Measurements from ENCODE around the gene ZNF280C.
"Not testable (repeated sequence)": the region's sequence is repeated elsewhere in the genome, so short reads cannot be mapped to it uniquely, and the experiment has no call there.

Gene ZNF280C

DNA sequence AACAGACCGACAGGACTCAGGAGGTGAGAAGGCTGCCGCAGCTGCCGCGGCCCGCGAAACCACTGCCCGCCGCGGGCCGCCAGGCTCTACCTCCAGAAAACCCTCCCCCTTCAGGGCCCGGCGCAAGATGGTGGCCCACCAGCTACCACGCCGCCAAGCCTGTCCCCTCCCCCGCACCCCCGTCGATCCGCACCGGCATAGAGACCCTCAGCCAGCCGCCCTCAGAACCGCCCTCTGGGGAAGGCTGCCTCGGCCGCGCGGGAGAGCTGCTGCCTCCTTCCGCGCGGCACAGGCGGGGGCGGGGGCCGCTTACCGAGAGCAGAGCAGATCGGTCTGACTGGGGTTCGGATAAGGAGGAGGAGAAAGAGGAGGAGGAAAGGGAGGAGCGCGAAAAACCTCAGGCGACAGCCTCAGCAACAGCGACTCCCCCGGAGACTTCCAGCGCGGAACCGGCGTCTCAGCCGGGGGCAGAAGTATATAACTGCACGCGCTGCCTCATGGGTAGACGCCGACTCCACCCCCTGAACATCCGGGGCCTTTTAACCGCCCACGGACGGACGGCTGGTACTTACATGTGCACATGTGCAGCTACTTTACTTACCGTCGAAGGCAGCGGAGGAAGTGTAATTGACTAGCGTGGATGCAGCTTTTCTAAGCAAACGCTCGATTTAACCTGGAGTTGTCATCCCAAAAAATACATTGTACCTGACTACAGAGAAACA is at the start of gene ZNF280C:
Gene ZNF280C (minus strand): TSS at position 451 of the 722 bp plus-strand sequence. CDS start 8,450 bp downstream, outside the sequence.
- DNase-seq = peak; percentile 76 to 87

DNA sequence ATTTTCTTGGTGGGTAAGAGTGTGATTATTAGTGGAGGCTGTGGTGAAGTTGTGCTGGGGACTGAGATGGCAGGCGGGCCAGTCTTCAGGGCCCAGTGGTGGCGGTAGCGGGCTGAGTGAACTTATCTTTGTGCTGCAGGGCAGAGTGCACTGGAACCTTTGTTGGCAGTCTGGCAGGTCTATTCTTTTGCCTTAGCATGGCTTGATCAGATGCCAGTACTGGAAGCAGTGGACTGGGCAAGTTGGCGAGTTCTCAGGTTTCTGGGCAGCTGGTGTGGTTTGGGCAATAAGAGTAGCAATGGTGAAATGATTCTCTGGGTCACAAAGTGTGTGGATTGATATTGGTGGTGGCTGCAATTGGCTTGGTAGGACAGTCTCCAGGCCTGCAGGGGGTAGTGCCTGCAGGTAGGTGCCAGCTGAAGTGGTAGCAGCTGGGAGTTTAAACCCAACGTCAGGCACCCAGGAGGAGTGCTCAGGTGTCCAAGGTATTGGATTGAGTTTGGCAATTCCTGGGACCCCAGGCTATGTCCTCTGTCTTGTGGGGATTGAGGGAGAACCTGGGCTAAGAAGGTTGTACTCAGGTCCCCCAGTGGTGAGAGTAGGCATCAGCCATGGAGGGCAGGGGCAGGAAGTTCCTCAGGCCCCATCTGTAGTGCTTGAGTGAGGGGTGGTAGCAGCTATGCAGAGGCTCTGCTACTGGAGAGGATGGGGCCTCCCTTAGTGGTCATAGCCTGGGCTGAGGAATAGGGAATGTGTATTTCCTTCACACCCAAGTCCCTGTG is 36.1 kb upstream of the ZNF280C start:
- no peak for DNase-seq

DNA sequence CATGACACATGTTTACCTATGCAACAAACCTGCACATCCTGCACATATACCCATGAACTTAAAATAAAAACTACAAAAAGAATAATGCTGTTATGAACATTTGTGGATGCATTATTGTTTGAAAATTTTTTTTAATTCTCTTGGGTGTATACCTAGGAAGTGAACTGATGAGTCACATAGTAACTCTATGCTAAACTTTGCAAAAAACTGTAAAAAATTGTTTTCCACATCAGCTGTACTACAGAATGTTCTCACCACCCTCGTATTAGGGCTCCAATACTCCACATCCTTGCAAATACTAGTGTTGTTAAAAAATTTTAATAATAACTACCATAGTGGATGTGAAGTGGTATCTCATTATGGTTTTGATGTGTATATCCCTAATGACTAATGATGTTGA is 33.3 kb upstream of the ZNF280C start:
- DNase-seq = no peak

DNA sequence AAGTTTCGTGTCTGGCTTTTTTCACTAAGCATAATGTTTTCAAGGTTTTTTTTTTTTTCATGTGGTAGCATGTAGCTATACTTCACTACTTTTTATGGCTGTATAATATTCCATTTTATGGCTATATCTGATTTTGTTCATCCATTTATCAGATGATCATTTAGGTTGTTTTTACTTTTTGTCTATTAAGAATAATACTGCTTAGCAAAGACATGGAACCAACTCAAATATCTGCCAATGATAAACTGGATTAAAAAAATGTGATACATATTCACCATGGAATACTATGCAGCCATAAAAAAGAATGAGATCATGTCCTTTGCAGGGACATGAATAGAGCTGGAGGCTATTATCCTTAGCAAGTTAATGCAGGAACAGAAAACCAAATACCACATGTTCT is 32.7 kb upstream of the ZNF280C start:
- no peak for DNase-seq

DNA sequence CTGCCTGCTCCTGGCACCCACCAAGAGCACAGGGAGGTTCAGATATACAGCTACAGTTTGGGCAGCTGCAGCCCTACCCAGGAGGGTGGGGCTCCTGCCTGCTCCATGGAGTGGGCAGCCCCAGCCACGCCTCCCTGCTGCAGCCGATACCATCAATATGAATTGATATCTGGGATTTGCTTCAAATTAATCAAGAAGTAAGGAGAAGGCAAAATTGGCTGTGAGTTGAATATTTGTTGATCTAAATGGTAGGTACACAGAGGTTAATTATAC is 31.2 kb upstream of the ZNF280C start:
- DNase-seq = no peak

GRCh38 chrX:130299279-130300009 is 30.7 kb upstream of the ZNF280C start:
- peak in 1 of 2 experiments; percentile 55 for DNase-seq

- no peak for DNase-seq
Observed at GRCh38 chrX:130296743-130297142, 28.0 kb upstream of the ZNF280C start.

DNA sequence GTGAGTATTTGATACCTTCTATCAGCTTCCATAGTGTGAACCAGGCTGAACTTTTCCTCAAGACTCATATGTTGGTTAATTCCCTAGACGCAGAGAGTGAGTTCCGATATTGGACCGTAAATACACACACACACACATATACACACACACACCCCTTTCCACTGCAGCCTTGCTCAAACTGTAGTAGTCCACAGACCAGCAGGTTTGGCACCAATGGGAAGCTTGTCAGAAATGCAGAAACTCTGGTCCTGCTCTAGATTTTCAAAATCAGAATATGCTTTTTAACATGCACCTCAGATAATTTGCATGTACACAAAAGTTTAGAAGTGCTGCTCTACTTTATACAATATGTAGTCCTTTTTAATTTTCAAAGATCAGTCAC is 27.6 kb upstream of the ZNF280C start:
- DNase-seq = no peak

DNA sequence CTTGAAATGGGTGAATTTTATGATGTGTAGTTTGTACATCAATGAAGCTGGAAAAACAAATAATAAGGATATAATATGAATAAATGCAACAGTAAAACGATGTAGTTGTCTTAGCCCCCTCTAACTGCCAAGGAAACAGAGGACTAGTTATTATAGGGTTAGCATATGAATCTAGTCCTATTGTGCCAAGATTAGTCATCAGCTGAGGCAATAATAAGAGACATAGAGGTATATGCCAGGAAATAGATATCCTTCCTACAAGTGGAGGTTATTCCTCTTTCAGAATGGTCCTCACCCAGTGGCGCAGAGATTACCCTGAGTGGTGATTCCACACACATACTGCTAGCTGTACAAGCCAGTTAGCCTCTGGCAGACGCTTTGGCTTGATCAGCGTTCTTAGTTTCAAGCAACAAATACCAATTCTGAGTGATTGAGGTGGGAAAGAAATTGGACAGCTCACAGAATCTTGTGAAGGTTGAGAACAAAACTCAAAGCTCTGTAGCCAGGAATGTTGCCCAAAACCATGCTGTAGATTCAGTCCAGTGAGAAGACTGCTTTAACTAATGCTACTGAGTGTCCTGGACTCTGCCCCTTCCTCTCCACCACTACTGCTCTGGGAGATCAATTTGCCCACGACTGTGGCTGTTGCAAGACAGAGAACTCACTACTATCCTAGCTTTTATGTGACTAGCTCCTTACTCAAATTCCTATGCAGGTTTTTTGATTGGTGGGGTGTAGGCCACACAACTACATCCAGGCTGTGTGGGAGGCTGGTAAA is 27.0 kb upstream of the ZNF280C start:
- DNase-seq = no peak

DNA sequence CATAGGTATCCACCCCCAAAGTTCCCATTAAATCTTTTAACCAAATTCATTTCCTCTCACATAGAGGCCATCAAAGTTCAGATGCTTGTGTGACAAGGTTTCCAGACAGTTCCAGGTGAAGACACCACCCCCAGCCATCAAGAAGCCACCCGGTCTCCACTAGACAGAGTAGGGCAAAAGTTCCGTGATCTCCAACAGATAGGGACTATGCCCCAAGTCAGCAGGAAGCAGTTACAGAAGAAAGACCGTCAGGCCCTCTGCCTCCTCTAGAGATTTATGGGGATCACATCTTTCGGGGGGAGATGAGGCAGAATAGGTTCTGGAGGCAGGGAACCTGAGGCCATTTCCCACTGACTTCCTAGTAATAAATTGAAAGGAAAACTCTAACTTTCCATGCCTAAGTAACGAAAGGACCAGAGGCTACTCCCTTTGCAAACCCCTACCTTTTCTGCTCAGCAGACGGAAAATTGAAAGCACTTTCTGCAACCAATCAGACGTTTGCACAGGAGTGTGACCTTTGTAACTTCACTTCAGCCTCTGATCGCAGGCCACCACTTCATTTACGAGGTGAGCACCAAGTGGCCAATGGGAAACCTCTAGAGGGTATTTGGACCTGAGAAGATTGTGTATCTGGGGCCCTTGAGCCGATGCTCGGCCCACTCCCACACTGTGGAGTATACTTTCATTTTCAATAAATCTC is 18.5 kb upstream of the ZNF280C start:
- DNase-seq = no peak

GRCh38 chrX:130285710-130286109 is 17.0 kb upstream of the ZNF280C start:
- DNase-seq = no peak

DNA sequence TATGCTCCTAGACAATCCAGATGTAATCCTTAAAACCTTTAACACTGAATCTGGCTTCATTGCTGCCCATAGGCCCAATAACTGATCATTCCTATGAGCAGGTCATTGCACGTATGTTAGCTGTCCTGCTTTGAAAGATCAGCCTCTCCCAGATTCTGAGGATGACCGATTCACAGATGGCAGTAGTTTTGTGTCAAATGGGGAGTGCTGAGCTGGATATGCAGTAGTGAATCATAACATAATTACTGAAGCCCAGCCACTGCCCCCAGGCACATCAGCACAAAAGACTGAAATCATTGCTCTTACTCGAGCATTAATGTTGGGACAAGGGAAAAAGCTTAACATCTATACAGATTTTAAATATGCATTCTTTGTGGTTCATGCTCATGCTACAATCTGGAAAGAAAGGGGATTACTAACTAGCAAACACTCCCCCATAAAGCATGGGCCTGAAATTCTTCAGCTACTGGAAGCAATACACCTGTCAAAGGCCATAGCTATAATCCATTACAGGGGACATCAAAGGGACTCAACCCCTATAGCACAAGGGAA is 16.4 kb upstream of the ZNF280C start:
- no peak for DNase-seq

GRCh38 chrX:130282151-130282550 is 13.5 kb upstream of the ZNF280C start:
- no peak for DNase-seq

- DNase-seq = no peak
Observed at GRCh38 chrX:130280901-130281300, 12.2 kb upstream of the ZNF280C start.

GRCh38 chrX:130272253-130272652 is 3.6 kb upstream of the ZNF280C start:
- DNase-seq = not testable (repeated sequence)

DNA sequence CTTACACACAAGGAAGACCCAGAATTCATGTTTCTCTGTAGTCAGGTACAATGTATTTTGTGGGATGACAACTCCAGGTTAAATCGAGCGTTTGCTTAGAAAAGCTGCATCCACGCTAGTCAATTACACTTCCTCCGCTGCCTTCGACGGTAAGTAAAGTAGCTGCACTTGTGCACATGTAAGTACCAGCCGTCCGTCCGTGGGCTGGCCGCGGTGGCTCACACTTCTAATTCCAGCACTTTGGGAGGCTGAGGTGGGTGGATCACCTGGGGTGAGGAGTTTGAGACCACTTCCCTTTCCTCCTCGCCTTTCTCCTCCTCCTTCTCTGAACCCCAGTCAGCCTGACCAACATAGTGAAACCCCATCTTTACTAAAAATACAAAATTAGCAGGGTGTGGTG is 692 bp upstream of the ZNF280C start:
- not testable (repeated sequence) for DNase-seq

- DNase-seq = no peak
Observed at GRCh38 chrX:130267956-130268448, 697 bp downstream of the ZNF280C start.

- DNase-seq = no peak
Observed at GRCh38 chrX:130264573-130264972, 4.1 kb downstream of the ZNF280C start.

- DNase-seq = no peak
Observed at GRCh38 chrX:130263016-130263415, 5.7 kb downstream of the ZNF280C start.

DNA sequence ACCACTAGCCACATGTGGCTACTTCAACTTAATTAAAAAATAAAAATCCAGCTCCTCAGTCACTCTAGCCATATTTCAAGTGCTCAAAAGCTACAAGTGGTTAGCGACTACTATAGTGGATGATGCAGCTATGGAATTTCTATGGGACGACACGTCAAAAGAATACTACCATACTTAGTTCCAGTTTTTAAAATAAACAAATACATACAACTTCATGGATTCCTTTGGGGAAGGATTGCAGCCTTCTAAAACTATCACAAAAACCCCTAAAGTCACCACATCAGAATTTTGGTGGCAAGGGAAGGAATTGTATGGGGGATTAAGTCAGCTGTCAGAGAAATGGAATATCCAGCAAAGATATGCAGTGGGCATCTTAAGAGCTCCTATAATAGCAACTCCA is 6.5 kb downstream of the ZNF280C start:
- DNase-seq = no peak

DNA sequence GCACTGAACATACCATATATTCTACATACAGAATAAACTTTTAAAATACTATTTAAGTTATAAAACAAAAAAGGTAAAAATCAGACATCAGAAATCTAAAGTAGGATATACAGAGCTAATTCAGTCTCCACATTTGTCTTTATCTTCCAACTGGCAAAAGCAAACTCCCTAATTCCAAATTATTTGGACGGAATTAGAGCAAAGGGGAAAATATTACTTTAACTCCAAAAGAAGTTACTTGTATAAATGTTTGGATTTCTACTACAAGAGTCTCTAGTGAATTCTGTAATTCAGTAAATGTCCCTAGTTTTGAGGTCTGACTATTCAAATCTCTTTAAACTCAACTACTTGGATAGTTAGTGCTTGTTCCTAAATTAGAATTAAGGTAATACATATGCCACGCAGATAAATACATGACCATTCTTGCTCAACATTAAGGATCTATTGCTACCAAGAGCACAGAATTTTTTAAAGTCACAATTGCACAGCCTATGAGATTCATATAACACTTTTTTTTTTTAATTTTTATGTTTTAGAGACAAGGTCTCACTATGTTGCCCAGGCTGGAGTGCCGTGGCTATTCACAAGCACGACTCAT is 7.3 kb downstream of the ZNF280C start:
- DNase-seq = no peak

- no peak for DNase-seq
Observed at GRCh38 chrX:130260316-130260715, 8.4 kb downstream of the ZNF280C start.
